Body of pancreas (tissue), 4 donors: ENCODE measurements around the gene ADGRB3.

ENCODE experiments used
- POLR2A ChIP-seq, 3 donors: fragments of 450-650 bp; IDR thresholded peaks; one replicate each; pipeline ENCODE4 v1.6.1; 2016; ENCODE audit warnings: antibody characterized with exemption in 3 of 3, mild to moderate bottlenecking in 2 of 3
- TF ChIP-seq, protein P1 (sequence below), 7 experiments: fragments of 450-650 bp in 4 of 7; fragments of 200-600 bp in 3 of 7; sonication (generic) in 3 of 7; IDR thresholded peaks; one replicate each; pipeline ENCODE4 v1.5.1; 2016 to 2019; ENCODE audit warnings: antibody characterized with exemption in 7 of 7

DNA sequence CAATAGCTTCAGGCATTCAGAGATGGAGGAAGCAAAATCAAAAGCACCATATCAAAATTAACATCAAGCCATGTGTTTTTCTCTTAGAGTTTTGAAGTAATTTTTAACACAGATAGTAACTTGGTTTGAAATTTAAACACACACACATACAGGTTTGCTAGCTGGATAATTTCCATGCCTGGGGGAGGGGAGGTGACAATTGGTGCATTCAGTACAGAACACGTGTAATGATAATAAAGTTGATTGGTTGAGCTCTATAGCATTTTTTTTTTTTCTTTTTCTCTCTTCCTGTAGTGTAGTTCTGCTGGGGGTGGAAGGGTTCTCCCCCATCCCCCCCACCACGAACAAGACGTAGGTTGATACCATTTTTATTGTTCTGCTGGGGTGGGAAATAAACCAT is 596.9 kb downstream of the ADGRB3 start:
- TF ChIP-seq, protein P1, sequence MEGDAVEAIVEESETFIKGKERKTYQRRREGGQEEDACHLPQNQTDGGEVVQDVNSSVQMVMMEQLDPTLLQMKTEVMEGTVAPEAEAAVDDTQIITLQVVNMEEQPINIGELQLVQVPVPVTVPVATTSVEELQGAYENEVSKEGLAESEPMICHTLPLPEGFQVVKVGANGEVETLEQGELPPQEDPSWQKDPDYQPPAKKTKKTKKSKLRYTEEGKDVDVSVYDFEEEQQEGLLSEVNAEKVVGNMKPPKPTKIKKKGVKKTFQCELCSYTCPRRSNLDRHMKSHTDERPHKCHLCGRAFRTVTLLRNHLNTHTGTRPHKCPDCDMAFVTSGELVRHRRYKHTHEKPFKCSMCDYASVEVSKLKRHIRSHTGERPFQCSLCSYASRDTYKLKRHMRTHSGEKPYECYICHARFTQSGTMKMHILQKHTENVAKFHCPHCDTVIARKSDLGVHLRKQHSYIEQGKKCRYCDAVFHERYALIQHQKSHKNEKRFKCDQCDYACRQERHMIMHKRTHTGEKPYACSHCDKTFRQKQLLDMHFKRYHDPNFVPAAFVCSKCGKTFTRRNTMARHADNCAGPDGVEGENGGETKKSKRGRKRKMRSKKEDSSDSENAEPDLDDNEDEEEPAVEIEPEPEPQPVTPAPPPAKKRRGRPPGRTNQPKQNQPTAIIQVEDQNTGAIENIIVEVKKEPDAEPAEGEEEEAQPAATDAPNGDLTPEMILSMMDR (IDR thresholded peaks at IDR 0.05) = no peak
- TF ChIP-seq POLR2A (IDR thresholded peaks at IDR 0.05) = no peak
